GM19397 (cell line): ENCODE results near the gene POGLUT2.

Experiments used
- ATAC-seq: cut with Tn5 transposase; IDR thresholded peaks from one replicate; pipeline ENCODE4 v1.9.1; 2021; ENCODE audit warnings: mild to moderate bottlenecking, moderate library complexity; ENCODE audit not compliant: unreplicated experiment

Gene POGLUT2

DNA sequence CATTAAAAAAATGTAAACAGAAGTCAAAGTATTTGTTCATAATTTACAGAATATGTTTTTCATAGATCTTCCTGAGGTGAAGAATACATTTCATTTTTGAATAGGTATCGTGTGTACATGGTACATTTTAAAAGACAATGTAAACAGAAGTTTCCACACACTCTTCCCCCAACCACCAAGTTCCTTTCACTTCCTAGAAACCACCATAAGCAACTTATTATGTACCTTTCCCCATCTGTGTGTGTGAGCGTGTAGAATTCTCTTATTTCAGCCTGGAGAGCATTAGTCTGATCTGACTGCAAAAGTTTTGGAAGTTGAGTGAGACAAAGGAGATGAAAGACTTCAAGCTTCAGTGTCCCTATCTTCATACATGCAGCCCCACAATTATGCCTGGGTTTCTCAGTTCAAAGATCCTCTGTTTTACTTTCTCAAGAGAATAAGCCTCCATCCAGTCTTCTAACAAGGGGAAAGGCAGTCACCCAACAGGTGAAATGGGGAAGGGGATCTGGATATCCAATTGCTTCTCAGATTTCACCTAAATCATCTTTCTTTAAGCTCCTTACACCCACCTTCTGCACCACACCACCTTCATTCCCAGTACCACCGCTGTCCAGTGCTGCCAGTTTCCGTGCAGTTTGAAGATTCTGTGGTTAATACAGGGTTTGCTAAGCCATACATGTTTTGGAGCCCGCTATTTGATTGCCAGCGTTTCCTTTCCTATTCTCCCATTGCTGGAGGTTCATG lies 27.3 kb downstream of the POGLUT2 start:
- ATAC-seq: no peak

GRCh38 chr13:102770435-102770834 lies 28.3 kb downstream of the POGLUT2 start:
- no peak for ATAC-seq

DNA sequence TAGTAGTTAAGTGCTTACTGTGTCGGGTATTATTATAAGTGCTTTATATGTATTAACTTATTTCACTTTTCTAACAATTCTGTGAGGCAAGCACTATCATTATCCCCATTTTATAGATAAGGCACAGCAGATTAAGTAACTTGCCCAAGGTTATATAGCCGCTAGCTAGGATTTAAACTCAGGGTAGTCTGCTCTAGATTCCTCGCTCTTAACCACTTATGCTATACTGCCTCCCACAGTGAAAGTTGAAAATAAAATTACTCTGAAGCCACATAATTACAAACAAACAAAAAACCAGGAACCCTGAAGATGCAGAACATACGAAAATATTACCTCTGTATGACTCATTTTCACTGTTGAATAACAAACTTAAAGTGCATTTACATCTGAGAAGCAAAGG lies 29.1 kb downstream of the POGLUT2 start:
- no peak for ATAC-seq

DNA sequence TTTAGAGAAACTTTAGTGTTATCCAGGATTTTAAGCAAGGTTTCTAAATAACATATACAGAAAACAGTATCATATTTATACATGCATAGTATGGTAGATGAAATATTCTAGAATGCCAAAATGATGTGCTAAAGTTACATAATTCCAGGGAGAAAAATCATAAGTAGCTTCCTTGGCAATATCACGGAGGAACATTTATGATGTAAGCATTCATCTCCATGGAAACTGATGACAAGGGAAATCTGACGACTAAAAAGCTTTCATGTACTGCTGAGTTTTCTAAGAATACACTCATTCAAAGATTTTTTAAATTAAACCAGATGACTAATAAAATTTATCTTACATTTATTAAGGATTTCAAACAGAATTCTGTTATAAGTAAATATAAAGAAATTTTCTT lies 29.9 kb downstream of the POGLUT2 start:
- ATAC-seq: no peak

DNA sequence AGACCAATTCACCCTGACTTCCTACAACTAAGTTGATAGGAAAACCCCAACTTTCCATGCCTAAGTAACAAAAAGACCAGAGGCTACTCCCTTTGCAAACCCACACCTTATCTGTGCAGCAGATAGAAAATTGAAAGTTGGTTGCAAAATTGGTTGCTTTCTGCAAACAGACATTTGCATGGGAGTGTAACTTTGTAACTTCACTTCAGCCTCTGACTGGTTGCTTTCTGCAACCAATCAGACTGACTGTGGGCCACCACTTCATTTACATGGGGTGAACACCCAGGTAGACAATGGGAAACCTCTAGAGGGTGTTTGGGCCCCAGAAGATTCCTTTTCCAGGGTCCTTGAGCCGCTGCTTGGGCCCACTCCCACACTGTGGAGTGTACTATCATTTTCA lies 35.0 kb downstream of the POGLUT2 start:
- ATAC-seq: no peak

DNA sequence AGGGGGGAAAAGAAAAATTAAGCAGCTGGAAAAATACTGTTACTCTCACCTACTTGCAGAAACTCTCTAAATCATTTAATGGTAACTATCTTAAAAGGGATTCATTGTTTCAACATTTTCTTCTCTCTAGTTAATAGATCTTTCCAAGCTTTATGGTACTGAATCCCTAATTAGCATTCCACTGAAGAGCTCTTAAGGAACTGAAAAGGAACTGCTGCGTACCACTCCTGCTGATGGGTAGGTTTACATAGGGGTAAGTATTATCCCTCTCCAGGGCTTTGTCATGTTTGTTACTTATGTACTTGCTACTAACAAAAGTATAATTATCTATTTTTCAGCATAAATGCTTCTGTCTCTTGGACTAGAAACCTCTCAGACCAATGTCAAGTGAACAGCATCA lies 37.7 kb downstream of the POGLUT2 start:
- no peak for ATAC-seq

GRCh38 chr13:102758842-102759241 lies 39.9 kb downstream of the POGLUT2 start:
- ATAC-seq: no peak

DNA sequence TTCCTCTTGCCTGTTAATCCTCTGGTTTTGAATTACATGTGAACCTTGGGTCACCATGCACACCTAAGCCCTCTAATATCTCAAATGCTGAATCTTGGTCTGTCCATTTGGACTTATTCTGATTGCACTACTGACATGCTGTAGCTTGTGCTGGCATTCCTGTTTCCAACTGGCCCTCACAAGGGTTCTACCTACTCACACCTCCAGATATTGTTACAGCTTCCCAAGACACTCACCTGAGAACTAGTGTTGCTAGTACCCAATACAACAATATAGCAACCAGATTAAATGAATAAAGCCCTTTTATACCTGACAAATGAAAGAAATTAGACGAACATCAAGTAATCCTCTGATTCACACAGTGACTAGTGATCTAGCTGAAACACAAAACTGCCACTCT lies 41.8 kb downstream of the POGLUT2 start:
- no peak for ATAC-seq

GRCh38 chr13:102751886-102752285 lies 46.9 kb downstream of the POGLUT2 start:
- no peak for ATAC-seq

GRCh38 chr13:102742506-102742905 lies 56.3 kb downstream of the POGLUT2 start:
- ATAC-seq: no peak

DNA sequence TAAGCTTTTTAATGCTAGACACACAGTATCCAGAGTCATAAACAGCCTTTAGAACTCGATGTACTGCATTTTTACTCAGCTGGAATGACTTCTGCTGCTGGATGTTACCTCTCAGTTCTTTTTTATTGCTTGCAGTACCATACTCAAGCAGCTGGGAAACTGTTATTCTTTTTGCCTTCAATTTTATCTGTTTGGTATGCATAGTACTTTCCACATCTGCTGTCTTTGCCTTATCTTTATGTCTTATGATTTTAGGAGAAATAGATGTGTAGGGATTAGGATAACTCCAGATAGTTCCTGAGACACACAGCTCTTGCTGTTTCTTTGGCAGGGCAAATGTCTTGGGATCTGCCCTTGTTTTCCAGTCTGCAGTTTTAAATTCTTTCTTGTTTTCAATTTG lies 56.7 kb downstream of the POGLUT2 start:
- no peak for ATAC-seq
